ENCODE results near the gene ARTN. TPM values are rescaled to one million over a fixed set of nuclear protein-coding genes. Genes with fewer than 3 reads are reported as not detected.

The ARTN gene, protein sequence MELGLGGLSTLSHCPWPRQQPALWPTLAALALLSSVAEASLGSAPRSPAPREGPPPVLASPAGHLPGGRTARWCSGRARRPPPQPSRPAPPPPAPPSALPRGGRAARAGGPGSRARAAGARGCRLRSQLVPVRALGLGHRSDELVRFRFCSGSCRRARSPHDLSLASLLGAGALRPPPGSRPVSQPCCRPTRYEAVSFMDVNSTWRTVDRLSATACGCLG
- not detected in 2 replicates for total RNA-seq

DNA sequence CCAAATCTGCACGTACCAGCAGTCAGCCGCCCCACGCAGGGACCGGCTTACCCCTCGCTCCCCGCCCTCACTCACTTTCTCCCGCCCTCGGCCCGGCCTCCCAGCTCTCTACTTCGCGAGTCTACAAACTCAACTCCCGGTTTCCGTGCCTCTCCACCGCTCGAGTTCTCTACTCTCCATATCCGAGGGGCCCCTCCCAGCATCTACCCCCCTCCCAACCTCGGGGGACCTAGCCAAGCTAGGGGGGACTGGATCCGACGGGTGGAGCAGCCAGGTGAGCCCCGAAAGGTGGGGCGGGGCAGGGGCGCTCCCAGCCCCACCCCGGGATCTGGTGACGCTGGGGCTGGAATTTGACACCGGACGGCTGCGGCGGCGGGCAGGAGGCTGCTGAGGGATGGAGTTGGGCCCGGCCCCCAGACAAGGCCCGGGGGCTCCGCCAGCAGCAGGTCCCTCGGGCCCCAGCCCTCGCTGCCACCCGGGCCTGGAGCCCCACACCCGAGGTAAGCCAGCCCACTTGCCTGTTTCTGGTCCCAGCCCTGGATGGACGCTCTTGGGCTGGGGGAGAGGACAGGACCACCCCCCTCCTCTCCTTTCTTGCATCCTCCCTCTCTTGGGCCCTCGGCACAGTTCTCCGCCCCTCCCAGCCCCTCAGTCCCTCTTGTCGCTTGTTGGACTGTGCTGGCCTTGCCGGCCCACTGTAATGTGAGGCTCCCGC is at the start of gene ARTN:
ARTN (plus strand) TSS at position 416 of the 715 bp plus-strand sequence. CDS start 1,856 bp downstream, outside the sequence.

GRCh38 chr1:43946236-43947060 is 12.8 kb downstream of the ARTN start, which contains the start of gene IPO13:
Gene IPO13, plus strand, starts transcription at chr1:43946950. Its CDS starts 651 bp downstream, at chr1:43947601.

GRCh38 chr1:43969746-43970466 is 36.3 kb downstream of the ARTN start, which contains the start of gene DPH2:
Gene DPH2, plus strand, starts transcription at chr1:43970010. Its CDS starts 166 bp downstream, at chr1:43970176.

DNA sequence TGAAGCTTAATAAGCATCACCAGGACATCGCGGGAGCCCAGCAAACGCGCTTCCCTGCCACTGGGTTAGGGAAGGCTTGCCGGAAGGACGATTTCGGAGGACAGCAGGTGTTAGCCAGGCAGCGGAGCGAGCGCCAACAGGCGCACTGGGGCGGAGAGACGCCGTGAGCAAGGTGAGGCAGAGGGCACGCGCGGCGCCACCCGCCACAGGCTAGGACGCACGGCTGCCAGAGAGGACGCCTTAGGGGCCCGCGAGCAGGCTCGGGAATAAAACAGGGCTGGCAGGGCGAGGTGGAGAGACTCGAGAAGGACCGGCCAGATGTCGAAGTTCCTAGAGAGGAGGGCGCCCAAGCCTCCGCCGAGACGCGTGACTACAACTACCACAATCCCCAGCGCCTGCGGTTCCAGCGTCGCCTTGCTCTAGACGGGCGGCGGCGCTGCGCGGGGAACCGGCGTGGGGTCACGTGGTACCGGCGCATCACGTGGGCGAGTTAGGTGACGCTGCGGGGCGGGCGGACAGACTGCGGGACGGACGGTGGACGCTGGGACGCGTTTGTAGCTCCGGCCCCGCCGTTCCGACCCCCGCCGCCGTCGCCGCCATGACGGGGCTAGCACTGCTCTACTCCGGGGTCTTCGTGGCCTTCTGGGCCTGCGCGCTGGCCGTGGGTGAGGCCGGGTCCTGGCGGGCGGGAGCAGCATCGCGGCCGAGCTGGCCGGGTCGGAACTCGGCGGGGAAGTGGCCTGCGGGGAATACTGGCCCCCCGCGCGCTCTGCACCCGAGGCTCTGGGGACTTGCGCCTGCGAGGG is 41.0 kb downstream of the ARTN start, which contains the start of gene ATP6V0B:
ATP6V0B (plus strand) TSS at position 518 of the 806 bp plus-strand sequence; CDS start at position 599, 81 bp downstream.

DNA sequence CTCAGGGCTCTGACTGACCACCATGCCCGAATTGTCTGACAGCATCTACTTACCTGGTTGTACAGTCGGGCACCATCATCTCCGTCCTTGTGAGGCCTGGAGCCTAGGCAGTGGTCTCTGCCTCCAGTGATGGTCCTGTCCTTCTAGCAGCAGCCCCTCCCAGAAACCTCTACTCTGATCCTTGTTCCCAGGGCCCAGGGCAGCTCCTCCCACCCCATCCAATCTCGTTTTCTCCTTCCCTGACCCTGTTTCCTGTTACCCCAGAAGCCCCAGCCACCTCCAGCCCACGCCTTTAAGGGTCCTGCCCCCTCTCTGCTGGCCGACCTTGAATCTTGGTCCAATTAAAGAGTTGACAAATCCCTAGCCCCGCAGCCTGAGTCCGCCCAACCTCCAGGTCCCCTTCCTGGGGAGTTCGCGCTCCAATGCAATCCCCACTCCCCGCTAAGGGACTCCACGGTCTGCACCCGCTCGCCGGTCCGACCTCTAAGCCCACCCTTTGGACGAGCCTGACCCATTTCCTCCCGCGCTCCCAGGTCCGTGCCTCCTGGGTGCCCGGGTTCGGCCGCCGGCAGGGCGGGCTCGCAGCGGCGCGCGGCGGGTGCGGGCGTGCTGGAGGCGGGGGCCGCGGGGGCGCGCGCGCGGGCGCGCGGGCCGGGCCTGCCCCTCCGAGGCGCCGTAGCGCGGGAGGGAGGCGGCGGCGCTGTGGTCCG is 45.1 kb downstream of the ARTN start, which contains the start of gene B4GALT2:
B4GALT2 (plus strand) TSS at position 660 of the 710 bp plus-strand sequence. CDS start 1,951 bp downstream, outside the sequence.

Other genes starting within 250 kb of the ARTN start
- gene ST3GAL3, start 226.3 kb upstream of the ARTN start, total RNA-seq, result 10.2 and 10.5 TPM in 2 replicates
- gene IPO13, start 13.1 kb downstream of the ARTN start, total RNA-seq, result 18.8 and 27.2 TPM in 2 replicates
- 16.5 and 29.6 TPM in 2 replicates for gene DPH2, start 36.2 kb downstream of the ARTN start, total RNA-seq
- gene ATP6V0B, start 41.2 kb downstream of the ARTN start, total RNA-seq, result 48.3 and 90.0 TPM in 2 replicates
- 86.4 and 226 TPM in 2 replicates for gene B4GALT2, start 45.4 kb downstream of the ARTN start, total RNA-seq
- gene CCDC24, start 57.8 kb downstream of the ARTN start, total RNA-seq, result 5.5 and 9.0 TPM in 2 replicates
- gene SLC6A9, start 97.7 kb downstream of the ARTN start, total RNA-seq, result 2.4 and 8.8 TPM in 2 replicates
- not detected in 2 replicates for gene KLF17, start 185.0 kb downstream of the ARTN start, total RNA-seq
- gene KLF18, start 207.8 kb downstream of the ARTN start, total RNA-seq, result not detected in 2 replicates

Measured in placental epithelial cell (primary cell).